Endothelial cell of umbilical vein (primary cell): ENCODE measurements around the gene ACOX1.

Source experiments
- EZH2 ChIP-seq: IDR thresholded peaks from 2 replicates; pipeline ENCODE4 v1.6.1; 2012; ENCODE audit warnings: borderline replicate concordance, low read depth, mild to moderate bottlenecking, moderate library complexity, low read length, inconsistent platforms; ENCODE audit not compliant: severe bottlenecking
- POLR2A ChIP-seq: IDR thresholded peaks from 2 replicates; pipeline ENCODE4 v1.6.1; 2012; ENCODE audit warnings: low read depth, mild to moderate bottlenecking, control low read depth, low read length
- TF ChIP-seq, protein P1 (sequence below): IDR thresholded peaks from 2 replicates; pipeline ENCODE4 v1.6.1; 2011; ENCODE audit not compliant: insufficient read depth, insufficient read length
- TF ChIP-seq, protein P2 (sequence below), 2 donors: IDR thresholded peaks; 1 replicate in 1 of 2; 2 replicates in 1 of 2; pipeline ENCODE4 v1.5.1; 2011; ENCODE audit warnings: low read length in 2 of 2, mild to moderate bottlenecking in 2 of 2, moderate library complexity in 2 of 2, control low read depth in 1 of 2, inconsistent platforms in 1 of 2, low read depth in 1 of 2; ENCODE audit not compliant: insufficient read depth in 1 of 2; ENCODE audit errors: extremely low read depth in 1 of 2

DNA sequence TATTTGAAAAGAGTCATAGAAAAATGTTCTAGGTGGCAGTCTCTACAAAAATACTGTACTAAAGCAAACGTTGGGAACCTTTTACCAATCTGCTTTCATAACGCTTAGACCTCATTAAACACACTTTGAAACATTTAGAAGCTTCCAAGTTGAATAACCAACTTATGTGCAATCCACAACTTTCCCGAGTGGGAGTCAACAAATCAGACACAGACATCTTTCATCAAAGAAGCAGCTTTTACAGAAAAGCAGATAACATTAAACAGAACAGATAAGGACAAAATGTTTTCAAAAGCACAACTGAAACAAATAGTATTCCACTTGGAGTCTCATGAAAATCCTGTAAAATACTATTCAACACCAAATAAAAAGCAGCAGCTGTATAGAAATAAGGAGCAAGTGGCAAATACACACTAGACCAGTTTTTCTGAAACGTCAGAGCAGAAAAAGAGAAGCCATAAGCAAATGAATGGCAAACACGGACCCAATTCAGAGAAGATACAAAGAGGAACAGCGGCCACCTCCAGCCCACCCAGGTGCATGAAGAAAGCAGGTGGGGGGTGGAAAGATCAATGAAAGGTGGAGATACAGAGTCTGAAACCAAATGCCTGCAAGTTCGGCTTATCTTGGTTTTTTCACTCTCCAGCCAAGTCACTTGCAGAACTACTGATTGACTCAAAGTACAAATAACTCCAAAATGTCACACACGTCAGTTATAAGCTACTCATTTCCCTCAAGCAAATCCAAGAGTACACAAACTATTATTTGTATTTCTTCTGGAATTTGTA, 19.7 kb downstream of the ACOX1 start:
- TF ChIP-seq, protein P1, sequence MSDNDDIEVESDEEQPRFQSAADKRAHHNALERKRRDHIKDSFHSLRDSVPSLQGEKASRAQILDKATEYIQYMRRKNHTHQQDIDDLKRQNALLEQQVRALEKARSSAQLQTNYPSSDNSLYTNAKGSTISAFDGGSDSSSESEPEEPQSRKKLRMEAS, result no peak
- TF ChIP-seq, protein P2, sequence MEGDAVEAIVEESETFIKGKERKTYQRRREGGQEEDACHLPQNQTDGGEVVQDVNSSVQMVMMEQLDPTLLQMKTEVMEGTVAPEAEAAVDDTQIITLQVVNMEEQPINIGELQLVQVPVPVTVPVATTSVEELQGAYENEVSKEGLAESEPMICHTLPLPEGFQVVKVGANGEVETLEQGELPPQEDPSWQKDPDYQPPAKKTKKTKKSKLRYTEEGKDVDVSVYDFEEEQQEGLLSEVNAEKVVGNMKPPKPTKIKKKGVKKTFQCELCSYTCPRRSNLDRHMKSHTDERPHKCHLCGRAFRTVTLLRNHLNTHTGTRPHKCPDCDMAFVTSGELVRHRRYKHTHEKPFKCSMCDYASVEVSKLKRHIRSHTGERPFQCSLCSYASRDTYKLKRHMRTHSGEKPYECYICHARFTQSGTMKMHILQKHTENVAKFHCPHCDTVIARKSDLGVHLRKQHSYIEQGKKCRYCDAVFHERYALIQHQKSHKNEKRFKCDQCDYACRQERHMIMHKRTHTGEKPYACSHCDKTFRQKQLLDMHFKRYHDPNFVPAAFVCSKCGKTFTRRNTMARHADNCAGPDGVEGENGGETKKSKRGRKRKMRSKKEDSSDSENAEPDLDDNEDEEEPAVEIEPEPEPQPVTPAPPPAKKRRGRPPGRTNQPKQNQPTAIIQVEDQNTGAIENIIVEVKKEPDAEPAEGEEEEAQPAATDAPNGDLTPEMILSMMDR (IDR thresholded peaks at IDR 0.05; ENCODE audit: extremely low read depth in 1 of 2, insufficient read depth in 1 of 2, low read depth in 1 of 2, low read length in 2 of 2), result no peak
- TF ChIP-seq EZH2, result no peak
- no peak for TF ChIP-seq POLR2A
